SK-N-SH treated with all-trans-retinoic acid at 6 μM for 48 hours (cell line): ENCODE measurements around the gene DDX1.

Source experiments
- CREB5 ChIP-seq: fragments of 250-450 bp; sonication (Bioruptor Pico); IDR thresholded peaks from 2 replicates; pipeline ENCODE4 v1.5.1; 2020; ENCODE audit warnings: low read depth, mild to moderate bottlenecking, moderate library complexity
- CSDC2 ChIP-seq: fragments of 250-450 bp; sonication (Bioruptor Pico); IDR thresholded peaks from 2 replicates; pipeline ENCODE4 v1.5.0; 2020; ENCODE audit warnings: mild to moderate bottlenecking, moderate library complexity
- ESRRG ChIP-seq: fragments of 250-450 bp; sonication (Bioruptor Pico); IDR thresholded peaks from 2 replicates; pipeline ENCODE4 v1.6.1; 2021; ENCODE audit warnings: mild to moderate bottlenecking
- TF ChIP-seq, protein P1 (sequence below): fragments of 250-450 bp; sonication (Bioruptor Pico); IDR thresholded peaks from 2 replicates; pipeline ENCODE4 v1.8.0; 2020; ENCODE audit warnings: mild to moderate bottlenecking, moderate library complexity, borderline replicate concordance

- TF ChIP-seq, protein P1, sequence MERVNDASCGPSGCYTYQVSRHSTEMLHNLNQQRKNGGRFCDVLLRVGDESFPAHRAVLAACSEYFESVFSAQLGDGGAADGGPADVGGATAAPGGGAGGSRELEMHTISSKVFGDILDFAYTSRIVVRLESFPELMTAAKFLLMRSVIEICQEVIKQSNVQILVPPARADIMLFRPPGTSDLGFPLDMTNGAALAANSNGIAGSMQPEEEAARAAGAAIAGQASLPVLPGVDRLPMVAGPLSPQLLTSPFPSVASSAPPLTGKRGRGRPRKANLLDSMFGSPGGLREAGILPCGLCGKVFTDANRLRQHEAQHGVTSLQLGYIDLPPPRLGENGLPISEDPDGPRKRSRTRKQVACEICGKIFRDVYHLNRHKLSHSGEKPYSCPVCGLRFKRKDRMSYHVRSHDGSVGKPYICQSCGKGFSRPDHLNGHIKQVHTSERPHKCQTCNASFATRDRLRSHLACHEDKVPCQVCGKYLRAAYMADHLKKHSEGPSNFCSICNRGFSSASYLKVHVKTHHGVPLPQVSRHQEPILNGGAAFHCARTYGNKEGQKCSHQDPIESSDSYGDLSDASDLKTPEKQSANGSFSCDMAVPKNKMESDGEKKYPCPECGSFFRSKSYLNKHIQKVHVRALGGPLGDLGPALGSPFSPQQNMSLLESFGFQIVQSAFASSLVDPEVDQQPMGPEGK (CRISPR knock-in tag), result no peak
- no peak for TF ChIP-seq CREB5 (CRISPR knock-in tag)
- TF ChIP-seq CSDC2 (CRISPR knock-in tag), result no peak
- no peak for TF ChIP-seq ESRRG (CRISPR knock-in tag)
Observed at GRCh38 chr2:15619076-15619475, 27.4 kb downstream of the DDX1 start.
